NCI-H1092 treated with DMSO at 0.1 percent for 48 hours (cell line): ENCODE measurements around the gene PSORS1C1.

Experiments used
- DNase-seq: peaks from one replicate; lab custom pipeline; 2025; lab: John Stamatoyannopoulos, UW

PSORS1C1 gene

DNA sequence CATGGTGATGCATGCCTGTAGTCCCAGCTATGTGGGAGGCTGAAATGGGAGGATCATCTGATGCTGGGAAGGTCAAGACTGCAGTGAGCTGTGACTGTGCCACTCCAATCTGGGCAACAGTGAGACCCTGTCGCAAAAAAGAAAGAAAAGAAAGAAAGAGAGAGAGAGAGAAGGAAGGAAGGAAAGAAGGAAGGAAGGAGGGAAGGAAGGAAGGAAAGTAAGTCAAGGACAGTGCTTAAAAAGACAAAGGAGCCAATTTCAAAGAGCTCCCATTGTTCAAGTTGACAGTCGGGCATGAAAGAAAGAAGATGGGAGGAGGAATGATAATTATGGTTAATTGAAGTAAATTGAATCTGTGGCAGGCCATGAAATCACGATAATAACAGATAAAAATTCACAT, 18.4 kb upstream of the PSORS1C1 start:
- no peak for DNase-seq

DNA sequence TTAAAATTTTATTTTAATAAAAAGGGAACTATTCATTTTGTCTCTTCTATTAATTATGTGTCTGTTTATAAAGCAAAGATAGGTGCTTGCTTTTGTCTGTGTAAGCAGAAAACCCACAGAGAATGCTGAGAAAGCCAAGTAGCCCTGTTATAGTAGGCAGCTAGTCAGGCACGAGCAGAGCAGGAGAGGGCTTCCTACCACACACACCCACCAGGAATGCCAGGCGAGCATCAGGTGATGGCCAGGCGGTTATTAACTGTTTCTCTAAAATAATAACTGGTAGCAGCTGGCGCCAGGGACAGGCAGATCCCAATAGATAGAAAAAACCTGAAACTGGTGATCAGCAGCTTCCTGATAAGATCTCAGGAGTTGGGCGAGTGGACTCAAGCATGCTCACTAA, 17.9 kb upstream of the PSORS1C1 start:
- no peak for DNase-seq

DNA sequence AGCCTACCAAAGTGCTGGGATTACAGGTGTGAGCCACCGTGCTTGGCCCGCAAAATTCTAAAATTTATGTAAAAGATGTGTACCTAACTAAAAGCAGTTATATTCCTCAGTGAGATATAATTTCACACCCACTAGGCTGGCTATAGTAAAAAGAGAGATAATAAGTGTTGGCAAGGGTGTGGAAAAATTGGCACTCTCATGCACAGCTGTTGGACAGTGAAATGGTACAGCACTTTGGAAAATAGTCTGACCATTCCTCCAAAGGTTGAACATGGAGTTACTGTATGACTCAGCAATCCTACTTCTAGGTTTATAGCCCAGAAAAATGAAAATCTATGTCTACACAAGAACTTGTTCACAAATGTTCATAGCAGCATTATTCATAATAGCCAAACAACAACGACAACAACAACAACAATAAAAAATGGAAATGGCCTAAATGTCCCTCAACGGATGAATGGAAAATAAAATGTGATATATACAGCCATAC, 16.1 kb upstream of the PSORS1C1 start:
- DNase-seq: no peak

DNA sequence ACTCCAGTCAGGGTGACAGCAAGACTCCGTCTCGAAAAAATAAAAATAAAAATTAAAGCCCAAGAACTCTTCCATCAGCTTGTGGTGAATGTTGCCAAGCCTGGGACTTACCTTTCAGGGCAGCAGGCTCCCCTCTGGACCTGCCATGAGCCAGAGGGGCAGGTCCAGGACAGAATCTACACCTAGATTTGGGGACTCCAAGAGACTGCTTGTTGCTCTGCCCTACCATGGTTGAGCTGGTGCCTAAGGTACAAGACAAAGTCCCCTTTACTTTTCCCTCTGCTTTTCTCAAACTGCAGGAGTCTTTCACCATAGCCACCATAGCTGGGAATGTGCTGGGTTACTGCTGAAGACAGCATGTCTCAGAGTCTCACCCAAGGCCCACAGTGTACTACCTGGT, 11.5 kb upstream of the PSORS1C1 start:
- no peak for DNase-seq

DNA sequence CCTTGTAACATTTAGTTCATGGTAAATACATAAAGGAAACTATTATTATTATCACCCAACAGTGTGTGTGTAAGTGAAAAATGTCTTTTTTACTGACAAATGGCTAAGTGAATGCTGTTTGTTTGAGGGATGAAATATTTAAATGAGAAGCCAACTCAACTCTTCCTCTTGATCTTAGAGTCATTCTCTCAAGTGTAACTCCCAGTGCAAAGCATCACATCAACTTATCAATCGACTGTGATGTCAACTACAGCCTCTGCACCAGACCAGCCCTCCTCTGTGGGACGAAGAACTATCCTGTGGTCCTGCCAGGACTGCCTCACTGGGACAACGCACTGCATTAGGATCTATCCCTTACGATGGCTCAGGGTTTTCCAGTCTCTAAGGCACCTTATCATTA, 7.5 kb upstream of the PSORS1C1 start:
- DNase-seq: no peak

DNA sequence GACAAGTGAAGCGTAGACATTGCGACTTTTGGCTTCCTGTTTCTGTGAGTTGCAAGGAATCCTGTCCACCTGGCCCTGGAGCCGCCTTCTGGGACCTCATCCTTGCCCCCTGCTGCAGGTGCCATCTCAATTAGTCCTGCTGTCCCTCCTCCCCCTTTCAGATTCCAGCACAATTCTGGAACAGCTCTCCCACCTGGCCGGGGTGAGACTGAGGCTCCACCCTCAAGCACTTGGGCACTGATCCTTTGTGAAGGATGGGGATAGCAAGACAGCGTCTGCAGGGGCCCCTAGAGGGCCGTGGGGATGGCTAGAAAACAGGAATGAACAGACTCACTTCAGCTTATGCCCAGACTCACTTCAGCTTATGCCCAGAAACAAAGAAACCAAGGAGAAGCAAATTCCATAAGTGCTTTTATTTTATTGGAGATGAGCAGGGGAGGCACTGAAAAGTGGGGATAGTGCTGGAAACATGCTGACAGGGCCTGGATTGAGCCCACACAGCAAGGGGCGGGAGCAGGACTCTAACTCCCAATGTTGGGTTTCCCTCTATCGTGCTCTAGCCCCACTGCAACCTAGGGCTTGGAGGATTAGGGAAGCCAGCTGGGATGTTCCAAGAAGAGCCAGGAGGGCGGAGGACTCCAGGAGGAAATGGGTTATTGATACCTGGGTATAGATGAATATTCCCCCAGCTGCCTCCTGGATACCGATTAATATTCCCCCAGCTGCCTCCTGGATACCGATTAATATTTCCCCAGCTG, 3.6 kb upstream of the PSORS1C1 start:
- no peak for DNase-seq

DNA sequence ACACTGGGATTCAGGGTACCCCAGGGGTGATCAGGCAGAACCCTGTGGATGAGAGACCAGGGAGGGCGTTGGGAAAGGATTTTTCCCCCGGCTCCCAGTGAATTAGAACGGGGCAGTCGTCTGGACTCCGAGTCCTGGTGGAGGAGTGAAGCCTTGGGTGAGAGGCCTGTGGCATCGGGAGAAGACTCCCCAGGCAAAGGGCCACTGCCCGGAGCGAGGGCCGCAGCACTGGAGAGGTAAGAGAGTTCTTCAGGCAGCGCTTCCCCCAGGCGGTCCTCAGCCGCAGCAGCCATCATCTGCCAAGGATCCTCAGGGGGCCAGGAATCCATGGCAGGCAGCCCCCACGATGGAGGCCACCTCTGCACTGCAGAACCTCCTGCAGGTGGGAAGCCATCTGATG, 2.9 kb upstream of the PSORS1C1 start:
- DNase-seq: no peak

DNA sequence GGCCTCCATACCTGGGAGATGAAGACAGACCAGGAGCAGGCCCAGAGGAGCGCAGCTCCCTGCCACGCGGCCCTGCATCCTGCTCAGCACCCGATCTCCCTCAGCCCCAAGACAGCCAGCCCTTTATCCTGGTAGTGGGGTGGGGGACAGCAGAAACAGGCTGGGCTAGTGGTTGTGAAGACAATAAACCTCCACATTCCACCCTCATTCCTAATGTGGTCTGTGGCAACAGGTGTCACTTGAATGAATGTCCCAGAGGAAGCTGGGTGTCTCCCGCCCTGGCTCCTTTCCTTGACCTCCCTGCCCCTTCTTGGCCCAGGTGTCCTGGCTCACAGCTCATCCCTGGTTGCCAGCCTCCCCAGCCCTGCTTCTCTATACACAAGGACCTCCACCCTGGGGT, 2.1 kb upstream of the PSORS1C1 start, which contains the start of gene C6orf15:
TSS of gene C6orf15 (minus strand) at position 98 of the 400 bp plus-strand sequence. CDS start at position 78, 20 bp downstream.
- no peak for DNase-seq

DNA sequence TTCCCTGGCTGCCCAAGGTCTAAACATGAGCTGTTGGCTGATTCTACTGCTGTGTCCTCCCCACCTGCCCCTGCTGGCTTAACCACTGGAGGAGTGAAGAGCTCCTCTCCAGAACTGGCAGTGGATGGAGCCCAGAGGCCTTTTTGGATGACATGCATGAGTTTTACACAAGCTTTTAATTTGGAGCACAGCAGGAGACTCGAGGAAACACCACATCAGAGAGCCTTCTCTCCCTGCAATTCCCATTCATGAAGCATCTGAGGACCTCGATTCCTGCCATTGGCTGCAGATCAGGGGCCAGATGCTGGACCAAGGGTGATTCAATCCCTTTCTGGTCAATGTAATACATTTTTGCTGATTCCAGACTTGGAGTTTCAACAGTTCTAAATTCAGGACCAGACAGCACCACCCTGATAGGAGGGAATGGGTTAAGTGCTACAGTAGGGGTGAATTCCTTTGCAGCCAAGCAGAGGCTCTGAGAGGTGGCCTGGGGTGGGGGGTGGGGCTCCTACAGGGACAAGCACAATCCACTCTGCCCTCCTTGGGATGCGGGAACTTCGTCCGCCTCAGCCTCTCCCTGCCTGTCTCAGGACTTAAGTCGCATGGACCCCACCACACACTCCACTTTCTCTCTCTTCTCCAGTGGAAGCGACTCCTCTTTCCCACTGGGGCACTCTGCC, 599 bp upstream of the PSORS1C1 start:
- no peak for DNase-seq

DNA sequence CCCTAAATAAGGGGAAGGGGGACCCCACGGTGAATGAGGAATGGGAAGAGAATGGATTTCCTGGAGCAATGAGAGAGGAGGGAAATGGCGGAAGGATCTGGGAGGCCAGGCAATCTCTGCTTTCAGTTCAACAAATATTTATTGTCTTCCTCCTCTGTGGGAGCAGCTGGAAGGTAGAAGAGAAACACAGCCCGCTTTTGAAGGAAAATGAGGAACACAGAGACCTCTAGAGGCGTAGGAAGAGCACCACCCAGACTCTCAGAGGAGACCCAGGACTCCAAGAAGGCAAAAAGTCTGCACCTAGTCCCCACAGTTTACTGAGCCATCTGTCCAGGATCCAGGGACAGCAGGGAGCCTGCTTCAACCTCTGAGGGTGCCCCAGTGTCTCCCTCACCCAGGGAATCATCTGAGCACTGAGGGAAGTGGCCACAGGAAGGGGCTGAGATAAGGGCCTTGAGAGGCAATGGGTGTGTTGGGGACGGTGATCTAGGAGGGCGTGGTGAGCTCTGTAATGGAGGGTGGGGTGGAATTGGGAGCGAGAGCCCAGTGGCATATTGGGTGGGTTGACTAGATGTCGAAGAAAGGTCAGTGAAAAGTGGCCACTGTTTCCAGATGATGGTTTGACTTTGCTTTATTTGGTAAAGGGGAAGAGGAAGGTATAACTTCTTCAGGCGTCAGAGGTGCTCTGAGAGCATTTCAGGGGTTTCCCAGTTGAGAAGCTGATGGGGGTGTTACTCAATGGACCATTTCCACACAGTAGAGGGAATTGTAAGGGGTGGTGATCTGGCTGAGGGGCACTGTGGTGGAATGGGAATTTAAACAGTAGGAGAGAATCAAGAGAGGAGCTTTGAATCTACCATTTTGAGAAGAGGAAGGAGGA, 610 bp downstream of the PSORS1C1 start:
- DNase-seq: no peak

DNA sequence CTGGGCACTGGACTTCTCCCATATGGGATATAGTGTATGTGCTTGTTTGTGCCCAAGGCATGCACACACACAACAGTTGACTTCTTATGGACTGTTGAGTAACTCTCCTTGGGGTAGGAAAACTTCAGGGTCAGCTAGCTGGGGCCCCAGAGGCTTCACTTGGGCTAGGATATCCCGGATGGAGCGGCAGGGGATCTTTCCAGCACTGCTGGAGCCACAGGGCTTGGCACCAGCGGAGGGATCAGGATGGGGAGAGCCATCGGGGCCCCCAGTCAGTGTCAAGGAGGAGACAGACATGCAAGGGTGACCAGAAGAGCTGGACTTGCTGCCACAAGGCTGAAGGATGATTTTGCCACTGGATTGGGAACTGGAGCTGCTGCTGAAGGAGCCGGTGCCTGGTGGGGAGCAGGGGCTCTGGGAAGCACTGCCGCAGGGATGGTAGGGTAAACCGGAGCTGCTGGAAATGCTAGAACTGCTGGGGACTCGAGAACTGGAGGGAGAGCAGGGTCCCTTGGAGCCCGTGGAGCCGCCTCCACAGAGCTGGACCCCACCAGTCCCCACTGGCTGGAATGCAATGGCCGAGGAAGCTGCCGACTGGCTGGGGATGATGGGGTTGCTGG, 1.5 kb downstream of the PSORS1C1 start:
- DNase-seq: no peak

DNA sequence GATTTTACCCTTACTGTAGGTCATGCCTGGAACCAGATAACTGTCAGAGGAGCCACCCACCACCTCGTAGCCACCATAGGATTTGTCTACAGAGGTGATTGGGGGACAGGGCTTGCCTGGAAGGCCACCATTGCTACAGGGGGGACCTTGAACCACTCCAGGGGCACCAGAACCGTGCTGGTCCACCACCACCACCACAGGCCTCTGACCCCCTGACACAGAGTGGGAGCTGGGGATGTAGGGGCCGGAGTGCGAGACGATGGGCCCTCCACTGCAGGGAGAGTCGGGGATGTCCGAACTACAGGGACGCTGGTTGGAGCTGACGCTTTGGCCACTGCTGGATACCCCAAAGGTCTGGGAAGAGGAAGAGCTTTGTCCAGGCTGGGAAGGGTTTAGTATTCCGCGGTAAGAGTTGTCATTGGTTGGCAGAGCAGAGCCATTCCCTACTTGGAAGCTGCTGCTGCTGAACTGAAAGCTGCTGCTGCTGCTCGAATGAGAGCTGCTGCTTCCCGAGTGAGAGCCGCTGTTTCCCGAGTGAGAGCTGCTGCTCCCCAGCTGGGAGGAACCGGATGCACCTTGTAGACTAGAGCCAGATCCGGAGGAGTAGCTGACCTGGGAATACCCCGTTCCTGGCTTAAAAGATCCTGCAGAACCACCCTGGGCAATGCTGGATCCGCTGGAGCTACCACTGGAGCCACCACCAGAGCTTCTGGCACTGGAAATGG, 2.2 kb downstream of the PSORS1C1 start:
- no peak for DNase-seq

DNA sequence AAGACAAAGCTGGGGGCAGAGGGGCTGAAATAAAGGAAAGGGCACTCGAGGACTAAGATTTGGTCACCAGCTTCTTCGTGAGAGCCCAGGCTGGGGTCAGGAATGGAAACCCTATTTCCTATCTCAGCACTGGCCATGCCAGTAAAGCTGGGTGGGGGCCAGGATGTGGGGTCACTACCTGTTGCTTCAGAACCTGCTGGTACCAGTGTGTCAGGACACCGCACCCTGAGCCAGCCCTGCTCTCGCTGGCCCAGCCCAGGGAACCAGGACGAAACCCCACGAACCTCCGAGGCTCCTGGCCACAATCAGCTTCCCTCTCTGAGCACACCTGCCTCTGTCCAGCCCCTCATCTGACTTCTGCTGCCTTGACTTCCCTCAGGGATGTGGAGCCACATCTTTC, 3.6 kb downstream of the PSORS1C1 start:
- DNase-seq: no peak

DNA sequence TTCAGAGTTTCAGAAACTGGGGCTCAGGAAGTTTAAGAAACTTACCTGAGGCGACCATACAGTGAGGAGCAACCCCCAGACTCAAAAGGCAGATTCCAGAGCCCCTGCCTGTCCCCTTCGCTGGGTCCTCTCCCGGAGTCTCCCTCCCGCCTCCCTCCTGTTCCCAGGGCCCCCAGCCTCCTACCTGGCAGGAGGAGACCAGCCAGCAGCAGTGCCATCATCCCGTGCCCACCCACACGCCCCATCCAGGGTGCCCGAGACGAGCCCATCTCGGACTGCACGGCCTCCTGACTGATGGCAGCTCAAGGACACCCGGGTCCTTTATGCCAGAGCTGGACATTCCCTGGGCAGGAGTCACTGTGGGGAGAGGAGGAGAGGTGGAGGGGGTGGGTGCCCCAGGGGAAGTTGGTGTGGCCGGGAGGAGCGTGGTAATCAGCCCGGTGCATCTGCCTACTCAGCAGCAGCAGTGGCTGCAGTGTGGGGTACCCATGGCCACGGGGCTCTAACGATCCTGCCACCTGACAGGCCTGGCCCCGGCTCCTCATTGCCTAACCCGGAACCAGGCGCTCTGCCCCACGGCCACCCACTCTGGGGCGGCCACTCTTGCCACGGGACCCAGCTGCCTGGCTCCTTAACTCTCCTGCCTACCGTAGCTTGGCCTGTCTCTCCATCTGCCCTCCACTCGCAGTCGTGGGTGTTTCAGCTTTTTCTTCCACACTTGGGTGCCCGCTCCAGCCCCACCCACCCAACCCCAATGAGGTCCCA, 5.7 kb downstream of the PSORS1C1 start, which contains the start of gene CDSN:
TSS of gene CDSN (minus strand) at position 296 of the 765 bp plus-strand sequence. CDS start at position 269, 27 bp downstream.
- DNase-seq: no peak

DNA sequence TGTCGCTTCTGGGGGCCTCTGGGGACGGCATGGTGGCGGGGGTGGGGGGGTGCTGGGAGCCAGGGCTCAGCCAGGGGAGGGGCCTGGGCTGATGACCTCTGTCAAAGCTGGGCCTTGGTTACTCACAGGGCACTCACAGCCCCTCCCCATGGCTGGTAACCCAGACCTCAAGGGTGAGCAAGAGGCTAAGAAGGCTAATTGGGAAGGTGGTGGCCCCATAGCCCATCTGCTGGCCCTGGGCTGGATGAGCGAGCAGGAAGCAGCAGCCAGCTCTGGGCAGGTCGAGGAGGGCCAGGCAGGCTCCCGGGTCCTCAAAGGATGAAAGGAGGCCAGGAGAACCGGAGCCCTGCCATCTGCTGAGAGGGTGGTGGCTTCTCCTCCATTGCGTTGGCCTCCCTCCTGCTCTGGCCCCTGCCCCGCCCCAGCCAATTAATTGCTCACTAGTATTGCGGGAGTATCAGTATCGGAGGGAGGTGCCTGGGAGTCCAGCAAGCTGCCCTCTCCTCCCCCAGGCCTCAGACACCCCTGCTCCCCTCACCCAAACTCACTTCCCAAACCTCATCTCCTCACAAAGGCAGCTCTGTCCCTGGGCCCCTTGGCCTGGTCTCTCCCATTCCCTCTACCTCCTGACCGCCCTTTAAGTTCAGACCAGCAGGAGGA, 6.7 kb downstream of the PSORS1C1 start:
- DNase-seq: no peak

DNA sequence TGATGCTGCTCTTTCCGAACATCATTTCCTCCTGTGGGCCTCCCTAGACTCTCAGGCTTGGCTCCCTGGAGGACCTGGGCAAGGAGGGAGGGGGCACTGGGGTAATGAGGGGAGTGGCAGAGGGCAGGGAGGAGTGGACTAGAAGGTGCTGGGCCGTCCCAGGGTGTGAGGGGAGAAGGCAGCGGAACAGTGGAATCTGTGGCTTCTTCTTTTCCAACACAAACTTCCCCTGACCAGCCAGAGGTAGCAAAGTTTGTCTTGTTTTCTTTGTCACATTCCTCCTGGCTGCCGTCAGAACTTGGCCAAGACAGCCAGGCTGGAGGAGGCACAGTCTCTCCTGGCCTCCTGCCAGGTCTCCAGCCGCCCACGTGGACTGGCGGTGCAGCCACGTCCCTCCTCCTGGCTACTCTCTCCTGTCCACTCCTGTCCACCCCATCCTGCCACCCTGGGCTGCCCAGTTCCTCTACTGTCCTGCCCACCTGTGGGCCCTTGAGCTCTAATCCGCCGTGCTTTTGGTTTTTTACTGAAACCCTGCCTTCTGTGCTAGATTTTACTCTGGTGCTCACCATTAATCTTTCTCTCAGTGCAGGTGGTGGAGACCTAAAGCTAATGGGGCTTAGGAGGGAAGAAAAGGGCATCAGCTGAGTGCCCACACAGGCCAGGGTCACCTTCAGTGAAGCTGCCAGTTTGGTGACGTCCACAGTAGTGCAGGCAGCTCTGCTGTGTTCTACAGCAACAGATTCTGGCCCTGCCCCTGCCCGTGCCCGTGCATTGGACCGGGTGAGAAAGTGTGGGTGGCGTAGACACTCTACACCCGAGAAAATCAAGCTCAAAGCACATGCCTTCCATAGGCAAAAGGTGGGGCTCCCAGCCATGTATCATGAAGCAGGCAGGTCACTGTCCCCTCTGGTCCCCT, 8.4 kb downstream of the PSORS1C1 start:
- no peak for DNase-seq

DNA sequence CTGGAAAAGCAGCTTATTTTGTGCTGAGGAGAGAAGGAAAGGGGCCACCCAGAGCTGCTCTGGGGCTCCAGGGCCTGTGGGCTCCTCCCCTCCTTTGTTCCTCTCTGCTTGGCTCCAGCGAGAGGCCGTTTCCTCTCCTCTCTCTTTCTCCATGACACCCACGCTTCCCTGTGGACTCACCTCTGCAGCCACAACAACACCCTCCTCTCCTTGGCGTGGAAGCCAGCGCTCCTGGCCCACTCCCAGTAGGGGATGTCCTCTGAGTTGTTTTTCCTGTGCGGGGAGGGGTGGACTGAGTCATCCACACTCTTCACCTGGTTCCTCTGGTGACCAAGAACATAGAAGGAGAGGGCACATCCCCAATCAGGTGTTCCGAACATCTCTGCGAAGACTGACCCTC, 10.6 kb downstream of the PSORS1C1 start:
- no peak for DNase-seq

DNA sequence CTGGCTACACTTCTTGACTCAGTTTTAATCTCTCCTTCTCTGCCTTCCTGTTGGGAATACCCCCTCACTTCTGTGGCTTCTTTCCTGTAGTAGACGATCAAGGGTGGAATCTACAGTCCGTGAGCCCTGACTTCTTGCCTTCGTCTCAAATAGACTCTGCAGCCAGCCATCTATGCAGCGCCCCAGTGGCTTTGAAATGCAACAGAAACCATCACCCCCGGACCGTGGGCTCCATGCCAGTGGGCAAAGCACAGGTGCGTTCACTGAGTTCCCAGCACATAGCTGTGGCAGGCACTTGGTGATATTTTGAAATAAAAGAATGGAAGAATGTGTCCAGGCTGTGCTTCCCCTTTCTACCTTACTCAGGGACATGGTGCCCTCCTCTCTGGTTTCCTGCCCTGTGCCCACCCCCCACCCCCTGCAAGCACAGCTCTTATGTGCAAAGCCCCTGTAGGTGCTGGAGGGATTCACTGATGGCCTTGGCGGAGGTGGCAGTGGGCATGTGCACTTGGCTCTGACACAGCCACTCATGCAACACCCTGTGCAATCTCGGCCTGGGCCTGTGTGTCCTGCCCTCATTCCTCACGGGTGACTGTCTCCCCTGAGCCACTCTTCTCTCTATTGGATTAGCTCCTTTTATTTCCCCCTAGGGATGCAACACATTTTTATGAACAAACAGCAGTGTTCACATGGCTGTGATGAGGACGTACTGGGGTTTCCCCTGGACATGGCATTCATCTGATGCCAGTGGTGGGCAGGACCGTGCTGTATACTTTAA, 11.2 kb downstream of the PSORS1C1 start:
- no peak for DNase-seq
